Stimulated activated CD8-positive, alpha-beta memory T cell treated with anti-CD3 and anti-CD28 coated beads, Interleukin-15, amount 100 ng/mL, for 24 hours (primary cell): ENCODE results near the gene EFNB3.

Experiments used
- DNase-seq: peaks from one replicate; pipeline ENCODE4 v3.0.0-alpha.2; 2020; ENCODE audit warnings: low read depth

Gene EFNB3

GRCh38 chr17:7704601-7705268, at the start of gene EFNB3:
TSS of gene EFNB3 (plus strand) at chr17:7705202. CDS start at chr17:7705599, 397 bp downstream.
- no peak for DNase-seq

- DNase-seq: no peak
Measured at GRCh38 chr17:7655541-7655840, 49.5 kb upstream of the EFNB3 start.

- DNase-seq: no peak
Measured at GRCh38 chr17:7656958-7657609, 47.9 kb upstream of the EFNB3 start.

GRCh38 chr17:7667656-7668406, 37.2 kb upstream of the EFNB3 start:
- DNase-seq: no peak

GRCh38 chr17:7668482-7668881, 36.5 kb upstream of the EFNB3 start:
- no peak for DNase-seq

- DNase-seq: no peak
Measured at GRCh38 chr17:7673239-7673638, 31.8 kb upstream of the EFNB3 start.

GRCh38 chr17:7674934-7675333, 30.1 kb upstream of the EFNB3 start:
- DNase-seq: no peak

GRCh38 chr17:7676533-7676932, 28.5 kb upstream of the EFNB3 start:
- no peak for DNase-seq

- no peak for DNase-seq
Measured at GRCh38 chr17:7677388-7678067, 27.5 kb upstream of the EFNB3 start.

GRCh38 chr17:7684851-7685532, 20.0 kb upstream of the EFNB3 start:
- DNase-seq: no peak

- peak; percentile 72 for DNase-seq
Measured at GRCh38 chr17:7685533-7686221, 19.3 kb upstream of the EFNB3 start.

- DNase-seq: peak; percentile 28
Measured at GRCh38 chr17:7686222-7687071, 18.6 kb upstream of the EFNB3 start.

- peak; percentile 53 for DNase-seq
Measured at GRCh38 chr17:7687072-7687907, 17.7 kb upstream of the EFNB3 start, which contains the start of gene TP53. TSS of gene TP53 (minus strand) at chr17:7687490. CDS start at chr17:7676594, 10,896 bp downstream.

- peak; percentile 93 for DNase-seq
Measured at GRCh38 chr17:7687908-7688807, 16.8 kb upstream of the EFNB3 start, which contains the start of gene WRAP53. TSS of gene WRAP53 (plus strand) at chr17:7688477. CDS start at chr17:7688649, 172 bp downstream.

- no peak for DNase-seq
Measured at GRCh38 chr17:7688808-7689316, 16.1 kb upstream of the EFNB3 start.

GRCh38 chr17:7695586-7695985, 9.4 kb upstream of the EFNB3 start:
- DNase-seq: no peak

- DNase-seq: no peak
Measured at GRCh38 chr17:7697828-7698588, 7.0 kb upstream of the EFNB3 start.
